ENCODE results near the gene ZNF32.

The ZNF32 gene

GRCh38 chr10:43687373-43687772, 38.7 kb upstream of the ZNF32 start:
- no peak for DNase-seq
- TF ChIP-seq POLR2A (IDR thresholded peaks at IDR 0.05; ENCODE audit: low read length) = no peak
- TF ChIP-seq GATA1 (IDR thresholded peaks at IDR 0.05; ENCODE audit: low read depth, low read length) = no peak

GRCh38 chr10:43686414-43686813, 37.7 kb upstream of the ZNF32 start:
- DNase-seq = no peak
- TF ChIP-seq POLR2A (IDR thresholded peaks at IDR 0.05; ENCODE audit: low read length) (no peak), GATA1 (IDR thresholded peaks at IDR 0.05; ENCODE audit: low read depth, low read length) (no peak)

DNA sequence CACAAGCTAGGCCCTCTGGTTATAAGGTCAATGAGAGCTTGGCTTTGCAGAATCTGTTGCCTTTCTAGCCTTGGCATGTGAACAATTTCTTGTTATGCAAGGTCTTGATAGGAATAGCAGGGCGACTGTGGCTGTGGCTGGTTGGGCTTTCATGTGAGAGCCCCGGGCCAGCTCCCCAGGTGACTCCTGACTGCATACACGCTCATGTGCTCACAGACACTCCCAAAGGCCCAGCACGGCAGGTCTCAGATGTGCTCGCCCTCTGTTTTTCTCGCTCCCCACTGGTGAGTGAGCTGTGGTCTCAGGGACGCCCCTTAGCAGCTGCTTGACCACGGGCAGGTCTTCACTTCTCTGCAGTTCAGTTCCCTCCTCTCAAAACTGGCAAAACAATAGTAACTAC, 37.1 kb upstream of the ZNF32 start:
- TF ChIP-seq GATA1 (IDR thresholded peaks at IDR 0.05; ENCODE audit: low read depth, low read length) (no peak), POLR2A (IDR thresholded peaks at IDR 0.05; ENCODE audit: low read length) (no peak)
- DNase-seq = no peak

- DNase-seq = no peak
- TF ChIP-seq POLR2A (IDR thresholded peaks at IDR 0.05; ENCODE audit: low read length) (no peak), GATA1 (IDR thresholded peaks at IDR 0.05; ENCODE audit: low read depth, low read length) (no peak)
Measured at GRCh38 chr10:43684292-43684559, 35.5 kb upstream of the ZNF32 start.

GRCh38 chr10:43683451-43684291, 35.0 kb upstream of the ZNF32 start:
- DNase-seq = peak; percentile 7 to 34
- TF ChIP-seq POLR2A (IDR thresholded peaks at IDR 0.05; ENCODE audit: low read length) (no peak), GATA1 (IDR thresholded peaks at IDR 0.05; ENCODE audit: low read depth, low read length) (no peak)

- TF ChIP-seq GATA1 (IDR thresholded peaks at IDR 0.05; ENCODE audit: low read depth, low read length) (no peak), POLR2A (IDR thresholded peaks at IDR 0.05; ENCODE audit: low read length) (no peak)
- DNase-seq = no peak
Measured at GRCh38 chr10:43682956-43683355, 34.3 kb upstream of the ZNF32 start.

- DNase-seq = no peak
- no peak for TF ChIP-seq POLR2A (IDR thresholded peaks at IDR 0.05; ENCODE audit: low read length)
- TF ChIP-seq GATA1 (IDR thresholded peaks at IDR 0.05; ENCODE audit: low read depth, low read length) = no peak
Measured at GRCh38 chr10:43681721-43682120, 33.0 kb upstream of the ZNF32 start.

DNA sequence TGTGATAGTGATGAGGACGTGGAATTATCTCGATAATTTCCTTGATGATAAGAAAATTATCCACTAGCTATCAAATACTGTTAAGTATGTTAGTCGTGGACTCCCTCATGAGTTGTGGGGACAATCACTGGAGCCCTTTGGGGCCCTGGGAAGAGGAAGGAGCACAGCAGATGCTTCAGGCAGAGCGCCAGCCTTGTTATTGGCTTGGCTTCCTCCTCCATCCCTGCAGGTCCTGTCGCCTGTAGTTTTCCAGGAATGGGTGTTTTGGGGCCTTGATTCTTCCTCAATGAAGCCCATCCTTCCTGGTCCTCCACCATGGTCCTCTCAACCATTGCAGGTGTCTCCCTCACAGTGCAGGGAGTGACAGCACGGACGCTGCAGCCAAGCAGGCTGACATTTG, 32.5 kb upstream of the ZNF32 start:
- TF ChIP-seq POLR2A (IDR thresholded peaks at IDR 0.05; ENCODE audit: low read length) (no peak), GATA1 (IDR thresholded peaks at IDR 0.05; ENCODE audit: low read depth, low read length) (no peak)
- DNase-seq = no peak

GRCh38 chr10:43680035-43680434, 31.4 kb upstream of the ZNF32 start:
- DNase-seq = peak in 1 of 2 experiments; percentile 22
- no peak for TF ChIP-seq POLR2A (IDR thresholded peaks at IDR 0.05; ENCODE audit: low read length)

GRCh38 chr10:43679509-43679908, 30.8 kb upstream of the ZNF32 start:
- TF ChIP-seq GATA1 (IDR thresholded peaks at IDR 0.05; ENCODE audit: low read depth, low read length) (no peak), POLR2A (IDR thresholded peaks at IDR 0.05; ENCODE audit: low read length) (no peak)
- DNase-seq = no peak

GRCh38 chr10:43678654-43679053, 30.0 kb upstream of the ZNF32 start:
- TF ChIP-seq GATA1 (IDR thresholded peaks at IDR 0.05; ENCODE audit: low read depth, low read length) = no peak
- no peak for TF ChIP-seq POLR2A (IDR thresholded peaks at IDR 0.05; ENCODE audit: low read length)
- DNase-seq = no peak

DNA sequence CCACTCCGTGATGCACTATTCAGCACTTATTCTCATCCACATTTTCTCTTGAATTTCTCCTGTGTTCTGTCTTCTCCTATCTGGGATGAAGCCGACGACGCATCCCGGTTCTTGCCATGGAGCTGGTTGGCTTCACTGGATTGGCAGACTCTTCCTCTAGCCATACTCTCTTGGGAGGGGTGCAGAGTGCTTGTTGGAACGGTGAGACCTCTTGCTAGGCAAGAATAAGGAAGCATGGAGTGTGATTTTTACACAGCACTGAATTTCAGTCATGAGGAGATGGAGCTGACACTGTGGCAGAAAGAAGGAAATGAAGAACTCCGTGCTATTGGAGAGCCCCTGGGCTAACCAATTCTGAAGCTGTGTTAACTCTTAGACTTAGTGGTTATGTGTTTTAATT, 28.2 kb upstream of the ZNF32 start:
- DNase-seq = no peak
- TF ChIP-seq POLR2A (IDR thresholded peaks at IDR 0.05; ENCODE audit: low read length) (no peak), GATA1 (IDR thresholded peaks at IDR 0.05; ENCODE audit: low read depth, low read length) (no peak)

GRCh38 chr10:43676331-43676730, 27.6 kb upstream of the ZNF32 start:
- no peak for DNase-seq
- no peak for TF ChIP-seq POLR2A (IDR thresholded peaks at IDR 0.05; ENCODE audit: low read length)
- no peak for TF ChIP-seq GATA1 (IDR thresholded peaks at IDR 0.05; ENCODE audit: low read depth, low read length)

DNA sequence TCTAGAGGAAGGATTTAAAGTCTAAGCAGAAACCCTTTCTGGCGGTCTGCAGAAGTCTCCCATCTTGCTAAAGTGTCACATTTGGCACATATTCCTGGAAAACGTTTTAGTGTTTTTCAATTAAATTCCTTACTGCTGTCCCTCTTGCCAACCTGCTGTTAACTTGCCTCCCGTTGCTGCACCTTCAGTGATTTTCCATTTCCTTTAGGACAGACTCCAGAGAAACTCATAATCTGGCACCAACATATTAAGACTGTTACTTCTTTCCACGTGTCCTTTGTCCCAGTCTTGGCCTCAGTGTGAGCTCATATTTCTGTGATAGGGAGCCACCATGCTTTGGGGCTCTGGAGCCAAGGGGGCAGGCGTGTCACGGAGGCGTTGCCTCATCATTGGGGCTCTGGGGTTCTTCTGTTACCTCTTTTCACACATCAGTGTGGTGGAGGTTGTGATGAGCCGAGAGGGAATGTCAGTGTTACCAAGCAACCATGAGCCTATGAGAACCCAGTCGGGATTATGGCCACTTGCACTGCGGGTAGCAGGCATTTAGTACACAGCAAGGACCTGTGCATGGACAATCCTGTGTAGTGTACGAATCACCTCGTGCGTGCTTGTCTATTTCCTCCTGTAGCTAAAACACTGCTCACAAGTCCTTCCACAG, 26.0 kb upstream of the ZNF32 start:
- no peak for TF ChIP-seq GATA1 (IDR thresholded peaks at IDR 0.05; ENCODE audit: low read depth, low read length)
- no peak for TF ChIP-seq POLR2A (IDR thresholded peaks at IDR 0.05; ENCODE audit: low read length)
- DNase-seq = no peak

GRCh38 chr10:43673471-43673870, 24.8 kb upstream of the ZNF32 start:
- no peak for DNase-seq

More at GRCh38 chr10:43673471-43673870, 24.8 kb upstream of the ZNF32 start:
- TF ChIP-seq GATA1 (IDR thresholded peaks at IDR 0.05; ENCODE audit: low read depth, low read length) = no peak
- TF ChIP-seq POLR2A (IDR thresholded peaks at IDR 0.05; ENCODE audit: low read length) = no peak
